Neural cell (in vitro differentiated cells): ENCODE data around the gene MSI2. TPM values are rescaled to one million over a fixed set of nuclear protein-coding genes. Genes with fewer than 3 reads are reported as not detected.

Source experiments
- H2AFZ ChIP-seq: fragments of 200-600, 300-800 bp; sonication (generic), shearing (Covaris generic); 2 replicates; pipeline ENCODE4 v1.6.0; 2014; ENCODE audit warnings: low read depth, mild to moderate bottlenecking, antibody characterized with exemption, low read length, moderate library complexity
- H3F3A ChIP-seq: fragments of 200-600 bp; shearing (Covaris generic); 2 replicates; pipeline ENCODE4 v1.6.1; 2016; ENCODE audit warnings: mild to moderate bottlenecking, moderate library complexity, mixed read lengths, antibody characterized with exemption, low read length; ENCODE audit not compliant: insufficient read depth, poor library complexity, severe bottlenecking
- H3K27ac ChIP-seq: fragments of 200-600, 300-800 bp; sonication (generic), shearing (Covaris generic); 2 replicates; pipeline ENCODE4 v1.5.1; 2014; ENCODE audit warnings: mild to moderate bottlenecking, low read length, moderate library complexity
- H3K27me3 ChIP-seq: fragments of 300-800, 200-600 bp; sonication (generic), shearing (Covaris generic); 2 replicates; pipeline ENCODE4 v1.6.0; 2014; ENCODE audit warnings: mild to moderate bottlenecking, low read depth, low read length, moderate library complexity; ENCODE audit not compliant: insufficient read depth
- H3K36me3 ChIP-seq: fragments of 300-800, 200-600 bp; sonication (generic), shearing (Covaris generic); 2 replicates; pipeline ENCODE4 v1.5.1; 2014; ENCODE audit warnings: mild to moderate bottlenecking, antibody characterized with exemption, low read length, moderate library complexity; ENCODE audit not compliant: insufficient read depth
- H3K4me2 ChIP-seq: fragments of 300-800, 200-600 bp; sonication (generic), shearing (Covaris generic); 2 replicates; pipeline ENCODE4 v1.6.0; 2014; ENCODE audit warnings: mild to moderate bottlenecking, low read length
- H3K4me3 ChIP-seq: fragments of 300-800, 200-600 bp; sonication (generic), shearing (Covaris generic); 2 replicates; pipeline ENCODE4 v1.5.1; 2014; ENCODE audit warnings: mild to moderate bottlenecking, low read length, moderate library complexity
- H3K79me2 ChIP-seq: fragments of 200-600 bp; shearing (Covaris generic); replicated peaks from 2 replicates; pipeline ENCODE4 v1.6.0; 2014; ENCODE audit warnings: mild to moderate bottlenecking, low read length, moderate library complexity; ENCODE audit not compliant: insufficient read depth
- H3K9ac ChIP-seq: fragments of 300-800, 200-600 bp; sonication (generic), shearing (Covaris generic); 2 replicates; pipeline ENCODE4 v1.6.1; 2016; ENCODE audit warnings: mild to moderate bottlenecking, low read length, mixed read lengths
- H3K9me2 ChIP-seq: fragments of 200-600 bp; shearing (Covaris generic); 2 replicates; pipeline ENCODE4 v1.6.1; 2016; ENCODE audit warnings: mild to moderate bottlenecking, low read length, mixed read lengths; ENCODE audit not compliant: insufficient read depth
- H3K9me3 ChIP-seq: fragments of 200-600, 300-800 bp; sonication (generic), shearing (Covaris generic); 2 replicates; pipeline ENCODE4 v1.6.1; 2016; ENCODE audit warnings: mild to moderate bottlenecking, mixed run types, low read length, moderate library complexity, mixed read lengths
- H4K20me1 ChIP-seq: fragments of 200-600 bp; shearing (Covaris generic); 2 replicates; pipeline ENCODE4 v1.6.1; 2016; ENCODE audit warnings: mild to moderate bottlenecking, mixed run types; ENCODE audit not compliant: insufficient read depth
- EP300 ChIP-seq: fragments of 450-650 bp; conservative IDR thresholded peaks from 2 replicates; pipeline ENCODE4 v1.6.1; 2014; ENCODE audit warnings: antibody characterized with exemption, mild to moderate bottlenecking, moderate library complexity; ENCODE audit not compliant: poor library complexity, severe bottlenecking
- EZH2 ChIP-seq: fragments of 200-600, 300-800 bp; shearing (Covaris generic), sonication (generic); IDR thresholded peaks from 2 replicates; pipeline ENCODE4 v1.6.1; 2014; ENCODE audit warnings: antibody characterized with exemption, low read length, borderline replicate concordance, mild to moderate bottlenecking; ENCODE audit not compliant: insufficient read depth, poor library complexity, severe bottlenecking
- MXI1 ChIP-seq: fragments of 450-650 bp; conservative IDR thresholded peaks from 2 replicates; pipeline ENCODE4 v1.6.1; 2014; ENCODE audit warnings: antibody characterized with exemption, mild to moderate bottlenecking; ENCODE audit not compliant: poor library complexity, severe bottlenecking
- POLR2AphosphoS5 ChIP-seq: IDR thresholded peaks from 2 replicates; pipeline ENCODE4 v1.6.1; 2012
- RAD21 ChIP-seq: fragments of 450-650 bp; conservative IDR thresholded peaks from 2 replicates; pipeline ENCODE4 v1.6.1; 2014; ENCODE audit warnings: antibody characterized with exemption, mild to moderate bottlenecking, moderate library complexity
- REST ChIP-seq: IDR thresholded peaks from 2 replicates; pipeline ENCODE4 v1.6.1; 2012; ENCODE audit warnings: borderline replicate concordance
- SMC3 ChIP-seq: fragments of 450-650 bp; conservative IDR thresholded peaks from 2 replicates; pipeline ENCODE4 v1.6.1; 2014; ENCODE audit warnings: antibody characterized with exemption, mild to moderate bottlenecking, moderate library complexity; ENCODE audit not compliant: poor library complexity
- TAF1 ChIP-seq: IDR thresholded peaks from 2 replicates; pipeline ENCODE4 v1.6.1; 2012; ENCODE audit warnings: low read depth
- polyA plus RNA-seq: library from polyadenylated mRNA; depleted of rRNA; stranded (reverse); fragments of >200 nt; gene quantifications from 2 replicates; pipeline ENCODE4 v1.2.3, GENCODE V29; 2014
- TF ChIP-seq, protein P1 (sequence below): fragments of 450-650 bp; IDR thresholded peaks from 2 replicates; pipeline ENCODE4 v1.5.1; 2014; ENCODE audit warnings: antibody characterized with exemption, mild to moderate bottlenecking, moderate library complexity; ENCODE audit not compliant: poor library complexity, severe bottlenecking

MSI2 gene
- polyA plus RNA-seq, 1 donor from 2014 or later = 61.4 TPM

GRCh38 chr17:57679906-57680695, 423.8 kb downstream of the MSI2 start:
- Histone ChIP-seq H3K4me3 (no peak overlapping the region), H3K36me3 (no peaks in the 10 kb centered on the region), H3K79me2 (no peaks in the 10 kb centered on the region), H3K27me3 (no peaks in the 10 kb centered on the region), H3K9me2 (no peaks in the 10 kb centered on the region), H3K4me2 (no peak overlapping the region), H3F3A (no peaks in the 10 kb centered on the region), H2AFZ (no peak overlapping the region), H3K9ac (no peak overlapping the region), H4K20me1 (no peaks in the 10 kb centered on the region), H3K9me3 (no peaks in the 10 kb centered on the region), H3K27ac (no peak overlapping the region)
- TF ChIP-seq EZH2 = no peak
- no peak for TF ChIP-seq EP300
- no peak for TF ChIP-seq RAD21
- TF ChIP-seq, protein P1, sequence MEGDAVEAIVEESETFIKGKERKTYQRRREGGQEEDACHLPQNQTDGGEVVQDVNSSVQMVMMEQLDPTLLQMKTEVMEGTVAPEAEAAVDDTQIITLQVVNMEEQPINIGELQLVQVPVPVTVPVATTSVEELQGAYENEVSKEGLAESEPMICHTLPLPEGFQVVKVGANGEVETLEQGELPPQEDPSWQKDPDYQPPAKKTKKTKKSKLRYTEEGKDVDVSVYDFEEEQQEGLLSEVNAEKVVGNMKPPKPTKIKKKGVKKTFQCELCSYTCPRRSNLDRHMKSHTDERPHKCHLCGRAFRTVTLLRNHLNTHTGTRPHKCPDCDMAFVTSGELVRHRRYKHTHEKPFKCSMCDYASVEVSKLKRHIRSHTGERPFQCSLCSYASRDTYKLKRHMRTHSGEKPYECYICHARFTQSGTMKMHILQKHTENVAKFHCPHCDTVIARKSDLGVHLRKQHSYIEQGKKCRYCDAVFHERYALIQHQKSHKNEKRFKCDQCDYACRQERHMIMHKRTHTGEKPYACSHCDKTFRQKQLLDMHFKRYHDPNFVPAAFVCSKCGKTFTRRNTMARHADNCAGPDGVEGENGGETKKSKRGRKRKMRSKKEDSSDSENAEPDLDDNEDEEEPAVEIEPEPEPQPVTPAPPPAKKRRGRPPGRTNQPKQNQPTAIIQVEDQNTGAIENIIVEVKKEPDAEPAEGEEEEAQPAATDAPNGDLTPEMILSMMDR = no peak
- no peak for TF ChIP-seq MXI1
- no peak for TF ChIP-seq SMC3
- TF ChIP-seq TAF1 = no peak
- TF ChIP-seq POLR2AphosphoS5 = no peak
- TF ChIP-seq REST = no peak

DNA sequence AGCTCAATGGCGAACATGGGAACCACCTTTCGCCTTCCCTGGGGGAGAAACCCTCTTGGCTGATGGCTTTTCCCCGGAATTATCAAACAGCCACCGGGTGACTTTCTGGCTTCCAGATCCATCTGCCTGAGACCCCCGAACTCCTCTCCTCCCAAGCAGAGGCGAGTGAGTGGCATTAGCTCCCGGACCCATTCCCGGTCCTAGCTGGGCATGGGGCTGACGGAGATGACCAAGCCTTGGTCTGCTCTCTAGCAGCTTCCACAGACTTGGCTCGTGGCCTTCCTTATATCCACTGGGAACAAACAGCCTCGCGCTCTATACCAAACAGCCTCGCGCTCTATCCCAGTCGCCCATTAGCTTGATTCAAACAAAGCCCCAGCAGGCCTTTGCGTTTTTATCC, 426.4 kb downstream of the MSI2 start:
- H3K9ac ChIP-seq = no peak overlapping the region
- H3K4me3 ChIP-seq = no peak overlapping the region
- H3K27me3 ChIP-seq = no peaks in the 10 kb centered on the region
- TF ChIP-seq, protein P1 = no peak
- TF ChIP-seq EP300 (no peak), SMC3 (no peak), MXI1 (no peak), RAD21 (no peak), TAF1 (no peak), POLR2AphosphoS5 (no peak), EZH2 (no peak), REST (no peak)
- no peaks in the 10 kb centered on the region for H3K79me2 ChIP-seq
- no peaks in the 10 kb centered on the region for H3K9me2 ChIP-seq
- no peaks in the 10 kb centered on the region for H3F3A ChIP-seq
- H3K4me2 ChIP-seq = no peak overlapping the region
- H3K36me3 ChIP-seq = no peaks in the 10 kb centered on the region
- H3K9me3 ChIP-seq = no peaks in the 10 kb centered on the region
- no peak overlapping the region for H2AFZ ChIP-seq
- H4K20me1 ChIP-seq = no peaks in the 10 kb centered on the region
- no peak overlapping the region for H3K27ac ChIP-seq
